Measurements from ENCODE around the gene PPM1H.
A peak's percentile ranks its signal among the peaks of the same experiment; 100 is the strongest.
"Not testable (repeated sequence)": the region's sequence is repeated elsewhere in the genome, so short reads cannot be mapped to it uniquely, and the experiment has no call there.

PPM1H gene

GRCh38 chr12:62739266-62740015 is 195.5 kb downstream of the PPM1H start:
- no peaks in the 10 kb centered on the region for H3K9me3 ChIP-seq (ENCODE audit: control insufficient read depth, low read length)
- H3K36me3 ChIP-seq (ENCODE audit: control insufficient read depth, insufficient read depth, low read length, severe bottlenecking): no peaks in the 10 kb centered on the region
- no peak for DNase-seq (ENCODE audit: low read depth)
- no peaks in the 10 kb centered on the region for H3K4me1 ChIP-seq (ENCODE audit: control insufficient read depth, insufficient read depth, low read length)
- H3K4me3 ChIP-seq (ENCODE audit: low read length): no peak overlapping the region
- H3K27me3 ChIP-seq (replicated peaks; ENCODE audit: control insufficient read depth, insufficient read depth, low read length): no peaks in the 10 kb centered on the region
- no peak overlapping the region for H3K9ac ChIP-seq (ENCODE audit: low read length)

GRCh38 chr12:62738616-62739015 is 196.3 kb downstream of the PPM1H start:
- no peak overlapping the region for H3K9ac ChIP-seq (ENCODE audit: low read length)
- no peak for DNase-seq (ENCODE audit: low read depth)

GRCh38 chr12:62738105-62738504 is 196.8 kb downstream of the PPM1H start:
- no peak for DNase-seq (ENCODE audit: low read depth)

More at GRCh38 chr12:62738616-62739015, 196.3 kb downstream of the PPM1H start:
- no peaks in the 10 kb centered on the region for H3K9me3 ChIP-seq (ENCODE audit: control insufficient read depth, low read length)
- H3K27me3 ChIP-seq (replicated peaks; ENCODE audit: control insufficient read depth, insufficient read depth, low read length): no peaks in the 10 kb centered on the region
- H3K4me1 ChIP-seq (ENCODE audit: control insufficient read depth, insufficient read depth, low read length): no peaks in the 10 kb centered on the region
- H3K4me3 ChIP-seq (ENCODE audit: low read length): no peak overlapping the region
- H3K36me3 ChIP-seq (ENCODE audit: control insufficient read depth, insufficient read depth, low read length, severe bottlenecking): no peaks in the 10 kb centered on the region

GRCh38 chr12:62737615-62738014 is 197.3 kb downstream of the PPM1H start:
- Histone ChIP-seq H3K36me3 (ENCODE audit: control insufficient read depth, insufficient read depth, low read length, severe bottlenecking) (no peaks in the 10 kb centered on the region), H3K4me1 (ENCODE audit: control insufficient read depth, insufficient read depth, low read length) (peaks cover 8% of the 10 kb centered on the region), H3K9me3 (ENCODE audit: control insufficient read depth, low read length) (no peaks in the 10 kb centered on the region), H3K4me3 (ENCODE audit: low read length) (no peak overlapping the region), H3K27me3 (replicated peaks; ENCODE audit: control insufficient read depth, insufficient read depth, low read length) (no peaks in the 10 kb centered on the region), H3K9ac (ENCODE audit: low read length) (no peak overlapping the region)
- peak; percentile 23 for DNase-seq (ENCODE audit: low read depth)

More at GRCh38 chr12:62738105-62738504, 196.8 kb downstream of the PPM1H start:
- Histone ChIP-seq H3K27me3 (replicated peaks; ENCODE audit: control insufficient read depth, insufficient read depth, low read length) (no peaks in the 10 kb centered on the region), H3K4me3 (ENCODE audit: low read length) (no peak overlapping the region), H3K9me3 (ENCODE audit: control insufficient read depth, low read length) (no peaks in the 10 kb centered on the region), H3K4me1 (ENCODE audit: control insufficient read depth, insufficient read depth, low read length) (peaks cover 3% of the 10 kb centered on the region), H3K36me3 (ENCODE audit: control insufficient read depth, insufficient read depth, low read length, severe bottlenecking) (no peaks in the 10 kb centered on the region), H3K9ac (ENCODE audit: low read length) (no peak overlapping the region)

GRCh38 chr12:62737188-62737587 is 197.8 kb downstream of the PPM1H start:
- H3K27me3 ChIP-seq (replicated peaks; ENCODE audit: control insufficient read depth, insufficient read depth, low read length): no peaks in the 10 kb centered on the region
- no peak for DNase-seq (ENCODE audit: low read depth)
- no peaks in the 10 kb centered on the region for H3K9me3 ChIP-seq (ENCODE audit: control insufficient read depth, low read length)
- no peak overlapping the region for H3K4me3 ChIP-seq (ENCODE audit: low read length)
- no peak overlapping the region for H3K9ac ChIP-seq (ENCODE audit: low read length)
- H3K36me3 ChIP-seq (ENCODE audit: control insufficient read depth, insufficient read depth, low read length, severe bottlenecking): no peaks in the 10 kb centered on the region
- peaks cover 11% of the 10 kb centered on the region for H3K4me1 ChIP-seq (ENCODE audit: control insufficient read depth, insufficient read depth, low read length)

GRCh38 chr12:62736596-62736995 is 198.4 kb downstream of the PPM1H start:
- H3K36me3 ChIP-seq (ENCODE audit: control insufficient read depth, insufficient read depth, low read length, severe bottlenecking): no peaks in the 10 kb centered on the region
- H3K9me3 ChIP-seq (ENCODE audit: control insufficient read depth, low read length): no peaks in the 10 kb centered on the region
- no peak overlapping the region for H3K9ac ChIP-seq (ENCODE audit: low read length)
- no peak overlapping the region for H3K4me3 ChIP-seq (ENCODE audit: low read length)
- H3K4me1 ChIP-seq (ENCODE audit: control insufficient read depth, insufficient read depth, low read length): peaks cover 17% of the 10 kb centered on the region
- no peaks in the 10 kb centered on the region for H3K27me3 ChIP-seq (replicated peaks; ENCODE audit: control insufficient read depth, insufficient read depth, low read length)
- no peak for DNase-seq (ENCODE audit: low read depth)

GRCh38 chr12:62732861-62733427 is 202.0 kb downstream of the PPM1H start:
- peak overlapping the region; percentile 65 for H3K9ac ChIP-seq (ENCODE audit: low read length)
- peak; percentile 58 for DNase-seq (ENCODE audit: low read depth)
- no peaks in the 10 kb centered on the region for H3K36me3 ChIP-seq (ENCODE audit: control insufficient read depth, insufficient read depth, low read length, severe bottlenecking)
- H3K9me3 ChIP-seq (ENCODE audit: control insufficient read depth, low read length): no peaks in the 10 kb centered on the region
- H3K4me1 ChIP-seq (ENCODE audit: control insufficient read depth, insufficient read depth, low read length): peaks cover 50% of the 10 kb centered on the region
- H3K4me3 ChIP-seq (ENCODE audit: low read length): peak overlapping the region; percentile 33
- H3K27me3 ChIP-seq (replicated peaks; ENCODE audit: control insufficient read depth, insufficient read depth, low read length): no peaks in the 10 kb centered on the region

- no peaks in the 10 kb centered on the region for H3K27me3 ChIP-seq (replicated peaks; ENCODE audit: control insufficient read depth, insufficient read depth, low read length)
- H3K4me3 ChIP-seq (ENCODE audit: low read length): peak overlapping the region; percentile 47
- peaks cover 61% of the 10 kb centered on the region for H3K4me1 ChIP-seq (ENCODE audit: control insufficient read depth, insufficient read depth, low read length)
- H3K36me3 ChIP-seq (ENCODE audit: control insufficient read depth, insufficient read depth, low read length, severe bottlenecking): no peaks in the 10 kb centered on the region
- peak; percentile 76 for DNase-seq (ENCODE audit: low read depth)
- H3K9ac ChIP-seq (ENCODE audit: low read length): peak overlapping the region; percentile 82
- H3K9me3 ChIP-seq (ENCODE audit: control insufficient read depth, low read length): no peaks in the 10 kb centered on the region
Measured at GRCh38 chr12:62731055-62731820, 203.7 kb downstream of the PPM1H start.

- H3K9me3 ChIP-seq (ENCODE audit: control insufficient read depth, low read length): no peaks in the 10 kb centered on the region
- peak; percentile 91 for DNase-seq (ENCODE audit: low read depth)
- H3K36me3 ChIP-seq (ENCODE audit: control insufficient read depth, insufficient read depth, low read length, severe bottlenecking): no peaks in the 10 kb centered on the region
- H3K4me1 ChIP-seq (ENCODE audit: control insufficient read depth, insufficient read depth, low read length): peaks cover 67% of the 10 kb centered on the region
- H3K9ac ChIP-seq (ENCODE audit: low read length): peak overlapping the region; percentile 82
- H3K27me3 ChIP-seq (replicated peaks; ENCODE audit: control insufficient read depth, insufficient read depth, low read length): no peaks in the 10 kb centered on the region
- H3K4me3 ChIP-seq (ENCODE audit: low read length): peak overlapping the region; percentile 47
Measured at GRCh38 chr12:62730649-62731048, 204.3 kb downstream of the PPM1H start.

GRCh38 chr12:62729579-62730544 is 205.1 kb downstream of the PPM1H start:
- H3K36me3 ChIP-seq (ENCODE audit: control insufficient read depth, insufficient read depth, low read length, severe bottlenecking); H3K9me3 ChIP-seq (ENCODE audit: control insufficient read depth, low read length); H3K27me3 ChIP-seq (replicated peaks; ENCODE audit: control insufficient read depth, insufficient read depth, low read length): not testable (repeated sequence)
- peak overlapping the region; percentile 82 for H3K9ac ChIP-seq (ENCODE audit: low read length)
- H3K4me3 ChIP-seq (ENCODE audit: low read length): peak overlapping the region; percentile 47
- DNase-seq (ENCODE audit: low read depth): peak; percentile 54
- peaks cover 74% of the 10 kb centered on the region for H3K4me1 ChIP-seq (ENCODE audit: control insufficient read depth, insufficient read depth, low read length)

Measured in adipocyte (in vitro differentiated cells).